ENCODE measurements around the gene HSPB8. TPM values are rescaled to one million over a fixed set of nuclear protein-coding genes. Genes with fewer than 3 reads are reported as not detected.
"Not testable (repeated sequence)": the region's sequence is repeated elsewhere in the genome, so short reads cannot be mapped to it uniquely, and the experiment has no call there.

Gene HSPB8
- total RNA-seq, 1 donor from 2014 or later, result 47.9 TPM

- peak; percentile 83 to 89 for ATAC-seq
Observed at GRCh38 chr12:119208626-119209061, 29.9 kb downstream of the HSPB8 start.

DNA sequence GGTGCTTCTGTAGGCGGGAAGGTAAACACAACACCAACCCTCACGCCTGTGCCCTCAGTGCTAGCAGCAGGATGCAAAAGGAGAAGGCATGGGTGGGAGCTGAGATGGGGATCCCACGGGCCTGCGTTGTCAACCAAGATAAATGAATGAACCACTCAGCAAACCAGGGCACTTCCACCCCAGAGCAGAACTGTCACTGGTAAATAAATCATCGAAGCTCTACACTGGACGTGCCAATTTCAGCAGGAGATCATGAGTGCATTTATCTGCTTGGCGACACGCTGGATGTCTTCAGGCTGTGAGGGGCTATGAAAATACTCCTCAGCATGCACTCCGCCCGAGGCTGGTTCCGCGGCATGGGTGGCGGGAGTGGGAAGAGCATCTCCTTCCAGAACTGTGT, 33.2 kb downstream of the HSPB8 start:
- DNase-seq (no peak), ATAC-seq (no peak)
- intact Hi-C loops (cut with DNase I), result no loop called here
- Histone ChIP-seq H3K27ac (no peak overlapping the region), H3K9me3 (no peaks in the 10 kb centered on the region), H3K36me3 (no peaks in the 10 kb centered on the region), H3K27me3 (ENCODE audit: low read depth) (no peaks in the 10 kb centered on the region), H3K4me3 (no peak overlapping the region), H3K4me1 (peaks cover 17% of the 10 kb centered on the region)
- TF ChIP-seq CTCF (IDR thresholded peaks at IDR 0.05), result no peak

More at GRCh38 chr12:119208626-119209061, 29.9 kb downstream of the HSPB8 start:
- Histone ChIP-seq H3K9me3 (no peaks in the 10 kb centered on the region), H3K4me3 (no peak overlapping the region), H3K36me3 (no peaks in the 10 kb centered on the region), H3K27me3 (ENCODE audit: low read depth) (no peaks in the 10 kb centered on the region), H3K27ac (no peak overlapping the region), H3K4me1 (peaks cover 27% of the 10 kb centered on the region)
- no peak for TF ChIP-seq CTCF (IDR thresholded peaks at IDR 0.05)
- intact Hi-C loops (cut with DNase I), result no loop called here
- DNase-seq, result peak; percentile 59

GRCh38 chr12:119216084-119216483, 37.4 kb downstream of the HSPB8 start:
- no peak for TF ChIP-seq CTCF (IDR thresholded peaks at IDR 0.05)
- intact Hi-C loops (cut with DNase I), result no loop called here
- Histone ChIP-seq H3K36me3 (no peaks in the 10 kb centered on the region), H3K9me3 (no peaks in the 10 kb centered on the region), H3K27ac (no peak overlapping the region), H3K4me1 (no peaks in the 10 kb centered on the region), H3K27me3 (ENCODE audit: low read depth) (no peaks in the 10 kb centered on the region), H3K4me3 (no peak overlapping the region)
- DNase-seq, result no peak
- no peak for ATAC-seq

GRCh38 chr12:119218875-119219274, 40.1 kb downstream of the HSPB8 start:
- H3K4me1 ChIP-seq; H3K36me3 ChIP-seq; DNase-seq; H3K9me3 ChIP-seq; H3K27me3 ChIP-seq (ENCODE audit: low read depth); ATAC-seq; H3K4me3 ChIP-seq; H3K27ac ChIP-seq; intact Hi-C loops (cut with DNase I): not testable (repeated sequence)

DNA sequence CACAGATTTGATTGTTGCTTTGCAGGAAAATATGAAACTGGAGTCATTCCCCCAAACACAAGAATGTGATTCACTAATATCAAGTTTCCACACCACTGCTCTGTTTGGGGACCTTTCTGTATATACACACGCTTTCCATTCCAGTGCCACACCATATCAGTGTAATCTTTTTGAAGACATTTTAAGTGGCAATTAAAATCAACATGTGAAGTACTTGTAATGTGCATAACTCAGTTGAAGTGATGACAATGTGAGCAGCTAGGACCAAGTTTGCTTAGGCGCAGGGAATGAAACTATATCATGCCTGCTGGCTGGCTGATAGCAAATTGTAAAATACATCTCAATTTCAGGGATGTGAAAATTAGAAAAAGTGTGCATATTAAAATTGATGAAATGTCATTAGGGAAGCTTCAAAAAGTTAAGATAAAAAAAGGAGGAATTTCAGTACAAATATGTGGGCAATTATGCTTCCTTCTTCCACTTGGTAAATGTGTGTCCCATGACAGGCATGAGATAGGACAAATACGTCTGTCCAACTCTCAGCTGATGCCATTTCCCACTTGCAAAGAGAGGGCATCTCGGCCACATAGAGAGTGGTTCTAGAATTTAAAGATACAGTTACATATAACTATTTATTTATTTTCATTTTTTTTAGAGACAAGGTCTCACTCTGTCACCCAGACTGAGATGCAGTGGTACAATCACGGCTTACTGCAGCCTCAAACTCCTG, 43.7 kb downstream of the HSPB8 start:
- H3K36me3 ChIP-seq, result no peaks in the 10 kb centered on the region
- peak; percentile 81 to 95 for ATAC-seq
- no peak for DNase-seq
- intact Hi-C loops (cut with DNase I), result no loop called here
- no peak for TF ChIP-seq CTCF (IDR thresholded peaks at IDR 0.05)
- H3K27me3 ChIP-seq (ENCODE audit: low read depth), result no peaks in the 10 kb centered on the region
- H3K27ac ChIP-seq, result no peak overlapping the region
- peaks cover 4% of the 10 kb centered on the region for H3K4me1 ChIP-seq
- H3K4me3 ChIP-seq, result no peak overlapping the region
- H3K9me3 ChIP-seq, result no peaks in the 10 kb centered on the region

- intact Hi-C loops (cut with DNase I), result no loop called here
- Histone ChIP-seq H3K4me1 (peaks cover 4% of the 10 kb centered on the region), H3K9me3 (no peaks in the 10 kb centered on the region), H3K27me3 (ENCODE audit: low read depth) (no peaks in the 10 kb centered on the region), H3K27ac (no peak overlapping the region), H3K4me3 (no peak overlapping the region), H3K36me3 (no peaks in the 10 kb centered on the region)
- TF ChIP-seq CTCF (IDR thresholded peaks at IDR 0.05), result no peak
- no peak for DNase-seq
- ATAC-seq, result peak in 1 of 2 donors; percentile 47
Observed at GRCh38 chr12:119225454-119225853, 46.7 kb downstream of the HSPB8 start.

Data from lower lobe of right lung (tissue), 2 donors.